Measurements from ENCODE around the gene ACTL7A. TPM values are rescaled to one million over a fixed set of nuclear protein-coding genes. Genes with fewer than 3 reads are reported as not detected.

The ACTL7A gene
- total and polyA plus RNA-seq, 4 donors: not detected

DNA sequence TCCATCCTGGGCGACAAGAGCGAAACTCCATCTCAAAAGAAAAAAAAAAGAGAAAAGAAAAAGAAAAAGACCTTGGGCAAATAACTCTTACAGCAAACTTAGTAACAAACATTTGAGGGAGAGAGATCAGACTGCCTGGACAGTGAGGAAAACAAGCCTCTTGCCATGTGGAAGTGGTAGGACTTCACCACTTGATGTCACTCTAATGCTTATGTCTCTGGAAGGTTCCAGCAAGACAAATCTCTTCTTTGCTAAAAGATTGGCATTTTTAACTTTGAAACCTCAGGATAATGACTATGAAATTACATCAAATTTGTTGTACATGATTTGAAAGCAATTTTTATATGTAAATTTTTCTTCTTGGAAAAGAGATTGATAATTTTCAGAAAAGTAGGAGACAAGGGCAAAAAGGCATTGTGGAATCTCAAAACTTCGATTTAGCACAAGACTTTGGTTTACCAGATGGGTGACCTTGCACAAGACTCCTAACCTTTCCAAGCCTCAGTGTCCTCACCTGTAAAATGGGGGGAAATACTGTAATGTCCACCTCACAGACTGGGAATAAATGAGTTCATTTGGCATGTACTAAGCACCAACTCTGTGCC is 11.7 kb upstream of the ACTL7A start:
- TF ChIP-seq, protein P1, sequence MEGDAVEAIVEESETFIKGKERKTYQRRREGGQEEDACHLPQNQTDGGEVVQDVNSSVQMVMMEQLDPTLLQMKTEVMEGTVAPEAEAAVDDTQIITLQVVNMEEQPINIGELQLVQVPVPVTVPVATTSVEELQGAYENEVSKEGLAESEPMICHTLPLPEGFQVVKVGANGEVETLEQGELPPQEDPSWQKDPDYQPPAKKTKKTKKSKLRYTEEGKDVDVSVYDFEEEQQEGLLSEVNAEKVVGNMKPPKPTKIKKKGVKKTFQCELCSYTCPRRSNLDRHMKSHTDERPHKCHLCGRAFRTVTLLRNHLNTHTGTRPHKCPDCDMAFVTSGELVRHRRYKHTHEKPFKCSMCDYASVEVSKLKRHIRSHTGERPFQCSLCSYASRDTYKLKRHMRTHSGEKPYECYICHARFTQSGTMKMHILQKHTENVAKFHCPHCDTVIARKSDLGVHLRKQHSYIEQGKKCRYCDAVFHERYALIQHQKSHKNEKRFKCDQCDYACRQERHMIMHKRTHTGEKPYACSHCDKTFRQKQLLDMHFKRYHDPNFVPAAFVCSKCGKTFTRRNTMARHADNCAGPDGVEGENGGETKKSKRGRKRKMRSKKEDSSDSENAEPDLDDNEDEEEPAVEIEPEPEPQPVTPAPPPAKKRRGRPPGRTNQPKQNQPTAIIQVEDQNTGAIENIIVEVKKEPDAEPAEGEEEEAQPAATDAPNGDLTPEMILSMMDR (IDR thresholded peaks at IDR 0.05; ENCODE audit: control extremely low read depth, extremely low read depth): no peak
- no peaks in the 10 kb centered on the region for H3K36me3 ChIP-seq (ENCODE audit: control insufficient read depth in 4 of 4, insufficient read depth in 4 of 4, low read length in 4 of 4)
- peaks cover 0 to 3% (median 0%) of the 10 kb centered on the region in 3 donors for H3K27me3 ChIP-seq (ENCODE audit: control insufficient read depth in 3 of 3, insufficient read depth in 3 of 3, low read length in 2 of 3)
- DNase-seq (peak in 2 of 3 donors; percentile 8 to 46), ATAC-seq (ENCODE audit: insufficient read depth, low FRiP score) (no peak)
- no peak overlapping the region for H3K9ac ChIP-seq (ENCODE audit: insufficient read depth in 1 of 2, low read length in 2 of 2)
- no peak overlapping the region for H3K27ac ChIP-seq (ENCODE audit: low read depth in 1 of 2, low read length in 1 of 2)
- H3K9me3 ChIP-seq (ENCODE audit: control insufficient read depth in 4 of 4, insufficient read depth in 3 of 4, low read length in 3 of 4): no peaks in the 10 kb centered on the region
- no peak overlapping the region for H3K4me3 ChIP-seq
- no peaks in the 10 kb centered on the region for H3K4me1 ChIP-seq (ENCODE audit: control insufficient read depth in 5 of 5, insufficient read depth in 5 of 5, low read length in 5 of 5)
- WGBS, 2 donors: 94 to 99% methylated on average over 3 of the region's 3 CpGs

DNA sequence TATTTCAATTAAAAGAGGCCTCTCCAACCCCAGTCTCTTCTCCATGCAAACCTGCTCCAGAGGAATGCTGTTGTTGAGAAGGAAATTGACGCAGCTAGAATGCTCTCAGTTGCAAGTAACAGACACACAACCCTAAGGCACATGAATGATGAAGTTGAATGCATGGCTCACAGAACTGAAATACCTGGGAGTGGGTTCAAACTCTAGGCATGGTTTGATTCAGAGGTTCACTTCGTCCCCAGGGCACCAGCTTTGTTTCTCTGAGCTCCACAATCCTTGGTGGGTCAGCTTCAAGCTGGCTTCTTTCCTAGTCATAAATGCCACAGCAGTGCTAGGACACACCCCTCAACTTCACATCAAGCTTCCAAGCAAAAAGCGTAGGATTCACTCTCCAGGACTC is 10.9 kb upstream of the ACTL7A start:
- WGBS, 2 donors: 88 to 92% methylated on average over 3 of the region's 3 CpGs
- no peak for ATAC-seq (ENCODE audit: insufficient read depth, low FRiP score)
- H3K36me3 ChIP-seq (ENCODE audit: control insufficient read depth in 4 of 4, insufficient read depth in 4 of 4, low read length in 4 of 4): no peaks in the 10 kb centered on the region
- H3K27me3 ChIP-seq (ENCODE audit: control insufficient read depth in 3 of 3, insufficient read depth in 3 of 3, low read length in 2 of 3): peaks cover 0 to 3% (median 0%) of the 10 kb centered on the region in 3 donors
- no peak for DNase-seq
- TF ChIP-seq, protein P1 (IDR thresholded peaks at IDR 0.05; ENCODE audit: control extremely low read depth, extremely low read depth): no peak
- H3K4me1 ChIP-seq (ENCODE audit: control insufficient read depth in 5 of 5, insufficient read depth in 5 of 5, low read length in 5 of 5): no peaks in the 10 kb centered on the region
- no peak overlapping the region for H3K9ac ChIP-seq (ENCODE audit: insufficient read depth in 1 of 2, low read length in 2 of 2)
- no peak overlapping the region for H3K4me3 ChIP-seq
- no peak overlapping the region for H3K27ac ChIP-seq (ENCODE audit: low read depth in 1 of 2, low read length in 1 of 2)
- no peaks in the 10 kb centered on the region for H3K9me3 ChIP-seq (ENCODE audit: control insufficient read depth in 4 of 4, insufficient read depth in 3 of 4, low read length in 3 of 4)

DNA sequence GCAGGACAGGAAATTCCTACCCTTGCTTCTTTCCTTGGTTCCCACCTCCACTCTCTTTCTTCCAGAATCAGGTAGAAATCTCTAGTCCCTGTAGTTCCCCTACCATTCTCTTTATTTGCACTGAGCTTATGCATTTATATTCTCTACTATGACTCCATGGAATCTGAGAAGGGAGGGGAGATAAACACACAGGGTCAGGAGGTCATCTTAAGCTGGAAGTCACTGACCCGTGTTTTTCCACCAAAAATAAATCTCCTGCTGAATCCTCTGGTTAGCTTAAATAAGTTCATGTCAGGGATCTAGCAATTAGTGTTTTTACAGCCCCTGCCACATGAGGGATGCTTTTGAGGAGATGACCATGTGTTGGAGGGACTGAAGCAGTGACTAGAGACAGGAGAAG is 10.0 kb upstream of the ACTL7A start:
- TF ChIP-seq, protein P1 (IDR thresholded peaks at IDR 0.05; ENCODE audit: control extremely low read depth, extremely low read depth): no peak

DNA sequence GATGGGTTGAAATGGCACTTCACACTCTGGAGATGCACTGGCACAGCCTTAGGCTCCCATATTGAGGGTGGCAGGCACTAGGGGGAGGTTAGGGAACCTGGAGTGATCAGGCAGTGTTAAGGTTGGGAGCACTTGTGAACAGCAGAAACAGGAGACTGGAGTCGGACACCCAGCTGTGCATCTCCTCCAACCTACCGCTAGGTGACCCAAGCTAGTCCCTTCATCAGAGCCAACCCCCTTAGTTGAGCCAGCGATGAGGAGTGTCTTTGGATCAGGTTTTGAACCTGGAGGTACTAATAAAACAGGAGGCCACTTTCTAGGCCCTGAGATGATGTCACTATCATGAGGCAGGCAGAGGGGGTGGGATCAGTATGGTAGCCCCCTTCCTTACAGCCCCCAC is 8.0 kb upstream of the ACTL7A start:
- H3K36me3 ChIP-seq (ENCODE audit: control insufficient read depth in 4 of 4, insufficient read depth in 4 of 4, low read length in 4 of 4): no peaks in the 10 kb centered on the region
- no peak overlapping the region for H3K9ac ChIP-seq (ENCODE audit: insufficient read depth in 1 of 2, low read length in 2 of 2)
- no peaks in the 10 kb centered on the region for H3K9me3 ChIP-seq (ENCODE audit: control insufficient read depth in 4 of 4, insufficient read depth in 3 of 4, low read length in 3 of 4)
- no peak overlapping the region for H3K4me3 ChIP-seq
- H3K27ac ChIP-seq (ENCODE audit: low read depth in 1 of 2, low read length in 1 of 2): no peak overlapping the region
- no peaks in the 10 kb centered on the region for H3K4me1 ChIP-seq (ENCODE audit: control insufficient read depth in 5 of 5, insufficient read depth in 5 of 5, low read length in 5 of 5)
- DNase-seq (no peak), ATAC-seq (ENCODE audit: insufficient read depth, low FRiP score) (no peak)
- TF ChIP-seq, protein P1 (IDR thresholded peaks at IDR 0.05; ENCODE audit: control extremely low read depth, extremely low read depth): no peak
- H3K27me3 ChIP-seq (ENCODE audit: control insufficient read depth in 3 of 3, insufficient read depth in 3 of 3, low read length in 2 of 3): peaks cover 0 to 3% (median 0%) of the 10 kb centered on the region in 3 donors
- WGBS, 2 donors: 94 to 100% methylated on average over 3 of the region's 3 CpGs

More for the DNA sequence above, 10.0 kb upstream of the ACTL7A start:
- ATAC-seq (ENCODE audit: insufficient read depth, low FRiP score) (no peak), DNase-seq (no peak)
- Histone ChIP-seq H3K9me3 (ENCODE audit: control insufficient read depth in 4 of 4, insufficient read depth in 3 of 4, low read length in 3 of 4) (no peaks in the 10 kb centered on the region), H3K9ac (ENCODE audit: insufficient read depth in 1 of 2, low read length in 2 of 2) (no peak overlapping the region), H3K27ac (ENCODE audit: low read depth in 1 of 2, low read length in 1 of 2) (no peak overlapping the region), H3K27me3 (ENCODE audit: control insufficient read depth in 3 of 3, insufficient read depth in 3 of 3, low read length in 2 of 3) (peaks cover 0 to 3% (median 0%) of the 10 kb centered on the region in 3 donors), H3K36me3 (ENCODE audit: control insufficient read depth in 4 of 4, insufficient read depth in 4 of 4, low read length in 4 of 4) (no peaks in the 10 kb centered on the region), H3K4me1 (ENCODE audit: control insufficient read depth in 5 of 5, insufficient read depth in 5 of 5, low read length in 5 of 5) (no peaks in the 10 kb centered on the region), H3K4me3 (no peak overlapping the region)
- WGBS, 2 donors: 32 to 36% methylated on average over 1 of the region's 1 CpG
